ENCODE measurements around the gene FBXL12.
A peak's percentile ranks its signal among the peaks of the same experiment; 100 is the strongest.
"Not testable (repeated sequence)": the region's sequence is repeated elsewhere in the genome, so short reads cannot be mapped to it uniquely, and the experiment has no call there.

Gene FBXL12

GRCh38 chr19:9827289-9828238 is 8.7 kb upstream of the FBXL12 start, which contains the start of gene UBL5:
Gene UBL5 (plus strand): TSS chr19:9827918. CDS start chr19:9828338, 420 bp downstream.
- Histone ChIP-seq H3K27me3 (no peaks in the 10 kb centered on the region), H3K27ac (peak within 1 kb of the TSS; percentile 76 to 88 (median 83)), H3K36me3 (peaks cover 28 to 75% (median 47%) of the 10 kb centered on the region in 11 experiments)

DNA sequence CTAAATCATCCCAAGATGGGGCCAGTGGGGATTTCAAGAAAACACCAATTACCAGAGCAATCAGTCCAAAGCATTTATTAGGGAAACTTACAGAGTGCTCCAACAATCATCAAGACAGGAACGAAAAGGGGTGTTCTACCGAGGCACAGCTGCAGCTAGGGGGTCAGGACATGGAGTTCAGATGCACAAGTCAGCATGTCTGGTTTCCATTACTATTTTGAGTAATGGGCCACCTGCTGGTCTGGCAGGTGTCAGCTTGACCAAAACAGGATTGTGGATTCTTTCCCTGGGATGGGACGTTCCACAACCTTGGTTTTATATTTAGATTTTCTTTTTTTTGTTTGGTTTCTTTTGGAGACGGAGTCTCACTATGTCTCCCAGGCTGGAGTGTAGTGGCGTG is 4.9 kb upstream of the FBXL12 start:
- Histone ChIP-seq H3K4me3 (no peak overlapping the region), H4K20me1 (peaks cover 6 to 49% (median 27%) of the 10 kb centered on the region in 11 experiments; a peak in 18 of 22 replicates), H3K27me3 (no peaks in the 10 kb centered on the region), H3K27ac (no peak overlapping the region), H3K36me3 (peaks cover under 1 to 40% (median 14%) of the 10 kb centered on the region in 11 experiments; a peak in 18 of 22 replicates), H3K4me1 (peaks cover 23 to 47% (median 37%) of the 10 kb centered on the region in 10 experiments), H3K9me3 (replicated peaks in 1 of 11) (no peaks in the 10 kb centered on the region), H3K9ac (peak overlapping the region in 1 of 11 experiments; percentile 22; a peak in 1 of 22 replicates), H3K4me2 (peak overlapping the region in 5 of 11 experiments; percentile 7 to 25 (median 15); a peak in 3 of 22 replicates)
- TF ChIP-seq Cebpa-rat (IDR thresholded peaks at IDR 0.05): no peak

More at GRCh38 chr19:9827289-9828238, 8.7 kb upstream of the FBXL12 start, which contains the start of gene UBL5:
- no peak for TF ChIP-seq Cebpa-rat (IDR thresholded peaks at IDR 0.05)
- H4K20me1 ChIP-seq: peaks cover 17 to 84% (median 42%) of the 10 kb centered on the region in 11 experiments; a peak in 19 of 22 replicates
- peak within 1 kb of the TSS; percentile 87 to 95 (median 92) for H3K9ac ChIP-seq
- H3K9me3 ChIP-seq (replicated peaks in 1 of 11): no peaks in the 10 kb centered on the region
- H3K4me2 ChIP-seq: peak within 1 kb of the TSS; percentile 84 to 100 (median 97)
- H3K4me1 ChIP-seq: peaks cover 31 to 50% (median 41%) of the 10 kb centered on the region in 10 experiments
- H3K4me3 ChIP-seq: peak within 1 kb of the TSS; percentile 82 to 100 (median 93)

- Histone ChIP-seq H4K20me1 (peaks cover 0 to 38% (median 9%) of the 10 kb centered on the region in 11 experiments; a peak in 10 of 22 replicates), H3K9ac (peak overlapping the region in 8 of 11 experiments; percentile 37 to 73 (median 54); a peak in 12 of 22 replicates), H3K36me3 (peaks cover 17 to 49% (median 36%) of the 10 kb centered on the region in 11 experiments), H3K27ac (peak overlapping the region in 9 of 11 experiments; percentile 15 to 61 (median 45); a peak in 15 of 22 replicates), H3K4me2 (peak overlapping the region; percentile 47 to 84 (median 78)), H3K4me3 (peak overlapping the region; percentile 37 to 63 (median 54); a peak in 17 of 20 replicates), H3K4me1 (peaks cover 21 to 41% (median 35%) of the 10 kb centered on the region in 10 experiments), H3K9me3 (replicated peaks in 1 of 11) (peaks cover 13 to 24% (median 22%) of the 10 kb centered on the region in 11 experiments)
- not testable (repeated sequence) for H3K27me3 ChIP-seq
Observed at GRCh38 chr19:9820034-9820433, 1.2 kb upstream of the FBXL12 start.

- Histone ChIP-seq H3K4me1 (peaks cover 21 to 41% (median 34%) of the 10 kb centered on the region in 10 experiments), H3K9ac (peak overlapping the region in 8 of 11 experiments; percentile 37 to 73 (median 54); a peak in 13 of 22 replicates), H3K36me3 (peaks cover 19 to 49% (median 38%) of the 10 kb centered on the region in 11 experiments), H3K27ac (peak overlapping the region in 9 of 11 experiments; percentile 15 to 61 (median 45); a peak in 15 of 22 replicates), H4K20me1 (peaks cover 0 to 33% (median 9%) of the 10 kb centered on the region in 11 experiments; a peak in 10 of 22 replicates), H3K4me3 (peak overlapping the region; percentile 37 to 63 (median 54); a peak in 18 of 20 replicates), H3K4me2 (peak overlapping the region; percentile 47 to 84 (median 78)), H3K9me3 (replicated peaks in 1 of 11) (peaks cover 13 to 29% (median 27%) of the 10 kb centered on the region in 11 experiments), H3K27me3 (no peaks in the 10 kb centered on the region)
- TF ChIP-seq Cebpa-rat (IDR thresholded peaks at IDR 0.05): no peak
Observed at GRCh38 chr19:9819596-9819909, 674 bp upstream of the FBXL12 start.

GRCh38 chr19:9818175-9818733 is 625 bp downstream of the FBXL12 start:
- H3K9ac ChIP-seq: peak overlapping the region; percentile 88 to 99 (median 95)
- no peaks in the 10 kb centered on the region for H3K27me3 ChIP-seq
- H3K4me3 ChIP-seq: peak overlapping the region; percentile 81 to 100 (median 94)
- H3K27ac ChIP-seq: peak overlapping the region; percentile 81 to 98 (median 91)
- peak overlapping the region; percentile 83 to 99 (median 94) for H3K4me2 ChIP-seq
- H3K36me3 ChIP-seq: peaks cover 30 to 50% (median 42%) of the 10 kb centered on the region in 11 experiments
- peaks cover 18 to 30% (median 23%) of the 10 kb centered on the region in 10 experiments for H3K4me1 ChIP-seq
- H4K20me1 ChIP-seq: peaks cover 0 to 20% (median 2%) of the 10 kb centered on the region in 11 experiments; a peak in 6 of 22 replicates
- H3K9me3 ChIP-seq (replicated peaks in 1 of 11): peaks cover 13 to 34% (median 32%) of the 10 kb centered on the region in 11 experiments
- no peak for TF ChIP-seq Cebpa-rat (IDR thresholded peaks at IDR 0.05)

GRCh38 chr19:9811139-9811538 is 7.7 kb downstream of the FBXL12 start:
- Histone ChIP-seq H4K20me1 (peaks cover 0 to 40% (median 13%) of the 10 kb centered on the region in 11 experiments; a peak in 11 of 22 replicates), H3K4me1 (no peaks in the 10 kb centered on the region), H3K4me2 (no peak overlapping the region), H3K36me3 (peaks cover 86 to 100% (median 97%) of the 10 kb centered on the region in 11 experiments), H3K9ac (no peak overlapping the region), H3K9me3 (replicated peaks in 1 of 11) (peaks cover 11 to 23% (median 21%) of the 10 kb centered on the region in 11 experiments), H3K27ac (no peak overlapping the region), H3K4me3 (no peak overlapping the region), H3K27me3 (no peaks in the 10 kb centered on the region)
- no peak for TF ChIP-seq Cebpa-rat (IDR thresholded peaks at IDR 0.05)

- Histone ChIP-seq H3K36me3 (peaks cover 81 to 99% (median 94%) of the 10 kb centered on the region in 11 experiments), H3K9me3 (replicated peaks in 1 of 11) (peaks cover 0 to 3% (median 1%) of the 10 kb centered on the region in 11 experiments; a peak in 10 of 22 replicates), H4K20me1 (peaks cover 0 to 42% (median 12%) of the 10 kb centered on the region in 11 experiments; a peak in 11 of 22 replicates), H3K4me1 (no peaks in the 10 kb centered on the region), H3K4me2 (no peak overlapping the region), H3K9ac (no peak overlapping the region), H3K27me3 (no peaks in the 10 kb centered on the region), H3K4me3 (no peak overlapping the region), H3K27ac (no peak overlapping the region)
- no peak for TF ChIP-seq Cebpa-rat (IDR thresholded peaks at IDR 0.05)
Observed at GRCh38 chr19:9808855-9809824, 9.7 kb downstream of the FBXL12 start.

Data from BLaER1 treated with 17β-estradiol and CSF1 and Interleukin-3, amounts not matched to agents 10 nM and 100 nM (cell line).